Measurements from ENCODE around the gene TMEM39B. TPM values are rescaled to one million over a fixed set of nuclear protein-coding genes. Genes with fewer than 3 reads are reported as not detected.

Gene TMEM39B
- polyA plus RNA-seq, 1 donor from 2014 or later, result 18.1 TPM

DNA sequence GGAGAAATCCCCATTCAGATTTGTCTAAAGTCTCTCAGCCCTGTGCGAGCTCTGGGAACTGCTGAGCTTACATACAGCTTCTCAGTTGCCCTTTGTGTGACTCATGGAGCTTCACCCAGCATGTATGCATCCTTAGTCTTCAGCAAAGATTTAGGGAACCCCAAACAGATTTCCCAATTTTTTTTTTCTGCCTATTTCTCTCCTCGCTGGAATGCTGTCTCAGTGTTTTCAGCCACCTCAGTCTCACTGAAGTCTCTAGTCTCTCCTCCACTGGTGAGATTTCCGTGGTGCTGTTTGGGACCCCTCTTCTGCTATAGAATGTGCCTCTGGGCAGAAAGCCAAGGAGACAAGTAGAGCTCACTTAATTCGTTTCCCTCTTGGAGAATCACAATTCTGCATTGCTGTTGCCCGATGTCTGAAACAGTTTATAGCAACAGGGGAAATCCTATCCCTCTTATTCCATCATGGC is 78.6 kb downstream of the TMEM39B start:
- no peak overlapping the region for H3K4me3 ChIP-seq (ENCODE audit: low read length)
- H3K27me3 ChIP-seq (ENCODE audit: insufficient read depth, low read depth, low read length), result no peaks in the 10 kb centered on the region
- no peaks in the 10 kb centered on the region for H3K9me2 ChIP-seq (ENCODE audit: insufficient read depth, low read length)
- no peak overlapping the region for H3K27ac ChIP-seq (ENCODE audit: low read length)
- H3K9ac ChIP-seq (ENCODE audit: low read length), result no peak overlapping the region
- H3K36me3 ChIP-seq (ENCODE audit: insufficient read depth, low read length), result no peaks in the 10 kb centered on the region
- peaks cover 24% of the 10 kb centered on the region for H3K79me2 ChIP-seq (replicated peaks; ENCODE audit: insufficient read depth, low read length)
- H3K9me3 ChIP-seq (ENCODE audit: low read length), result no peaks in the 10 kb centered on the region
- TF ChIP-seq MXI1 (conservative IDR thresholded peaks at IDR 0.05; ENCODE audit: poor library complexity, severe bottlenecking) (no peak), RAD21 (conservative IDR thresholded peaks at IDR 0.05) (no peak), POLR2AphosphoS5 (IDR thresholded peaks at IDR 0.05) (no peak), EP300 (conservative IDR thresholded peaks at IDR 0.05; ENCODE audit: poor library complexity, severe bottlenecking) (no peak)
- TF ChIP-seq, protein P1, sequence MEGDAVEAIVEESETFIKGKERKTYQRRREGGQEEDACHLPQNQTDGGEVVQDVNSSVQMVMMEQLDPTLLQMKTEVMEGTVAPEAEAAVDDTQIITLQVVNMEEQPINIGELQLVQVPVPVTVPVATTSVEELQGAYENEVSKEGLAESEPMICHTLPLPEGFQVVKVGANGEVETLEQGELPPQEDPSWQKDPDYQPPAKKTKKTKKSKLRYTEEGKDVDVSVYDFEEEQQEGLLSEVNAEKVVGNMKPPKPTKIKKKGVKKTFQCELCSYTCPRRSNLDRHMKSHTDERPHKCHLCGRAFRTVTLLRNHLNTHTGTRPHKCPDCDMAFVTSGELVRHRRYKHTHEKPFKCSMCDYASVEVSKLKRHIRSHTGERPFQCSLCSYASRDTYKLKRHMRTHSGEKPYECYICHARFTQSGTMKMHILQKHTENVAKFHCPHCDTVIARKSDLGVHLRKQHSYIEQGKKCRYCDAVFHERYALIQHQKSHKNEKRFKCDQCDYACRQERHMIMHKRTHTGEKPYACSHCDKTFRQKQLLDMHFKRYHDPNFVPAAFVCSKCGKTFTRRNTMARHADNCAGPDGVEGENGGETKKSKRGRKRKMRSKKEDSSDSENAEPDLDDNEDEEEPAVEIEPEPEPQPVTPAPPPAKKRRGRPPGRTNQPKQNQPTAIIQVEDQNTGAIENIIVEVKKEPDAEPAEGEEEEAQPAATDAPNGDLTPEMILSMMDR (IDR thresholded peaks at IDR 0.05; ENCODE audit: poor library complexity, severe bottlenecking), result no peak
- no peaks in the 10 kb centered on the region for H4K20me1 ChIP-seq (ENCODE audit: insufficient read depth)
- no peak overlapping the region for H3K4me2 ChIP-seq (ENCODE audit: low read length)
- no peak overlapping the region for H2AFZ ChIP-seq (ENCODE audit: low read depth, low read length)
- no peaks in the 10 kb centered on the region for H3F3A ChIP-seq (ENCODE audit: insufficient read depth, low read length, poor library complexity, severe bottlenecking)

Small RNAs within 50 kb of the gene (small RNA-seq; reads per million reads assigned to genes)
- gene MIR5585 (0.16 to 1.8 (median 1.3) reads per million in 3 experiments), gene RF00017 (0 reads per million in 3 experiments)

Other genes with a start within 250 kb of the TMEM39B start
- 177 and 250 TPM in 2 replicates for gene PTP4A2, start 134.6 kb upstream of the TMEM39B start, polyA plus RNA-seq
- gene KHDRBS1, start 59.1 kb upstream of the TMEM39B start, polyA plus RNA-seq, result 210 and 214 TPM in 2 replicates
- gene KPNA6, start 35.1 kb downstream of the TMEM39B start, polyA plus RNA-seq, result 15.7 and 17.3 TPM in 2 replicates
- 34.5 and 39.0 TPM in 2 replicates for gene TXLNA, start 106.7 kb downstream of the TMEM39B start, polyA plus RNA-seq
- gene CCDC28B, start 127.7 kb downstream of the TMEM39B start, polyA plus RNA-seq, result 176 and 186 TPM in 2 replicates
- 5.6 and 7.5 TPM in 2 replicates for gene IQCC, start 132.7 kb downstream of the TMEM39B start, polyA plus RNA-seq
- gene DCDC2B, start 136.2 kb downstream of the TMEM39B start, polyA plus RNA-seq, result not detected in 2 replicates
- gene TMEM234, start 149.4 kb downstream of the TMEM39B start, polyA plus RNA-seq, result 24.4 and 30.2 TPM in 2 replicates
- 158 and 174 TPM in 2 replicates for gene EIF3I, start 149.5 kb downstream of the TMEM39B start, polyA plus RNA-seq
- not detected in 2 replicates for gene FAM167B, start 174.3 kb downstream of the TMEM39B start, polyA plus RNA-seq
- not detected in 2 replicates for gene LCK, start 178.3 kb downstream of the TMEM39B start, polyA plus RNA-seq
- gene HDAC1, start 219.1 kb downstream of the TMEM39B start, polyA plus RNA-seq, result 60.8 and 68.6 TPM in 2 replicates